ENCODE measurements around the gene NRG2. TPM values are rescaled to one million over a fixed set of nuclear protein-coding genes. Genes with fewer than 3 reads are reported as not detected.

Gene NRG2
- total RNA-seq, 1 experiment from 2014 or later: not detected

- Histone ChIP-seq H3K9me3 (ENCODE audit: low read depth, low read length, poor library complexity, severe bottlenecking) (no peaks in the 10 kb centered on the region), H3K4me3 (ENCODE audit: low read depth, low read length, poor library complexity, severe bottlenecking) (no peak overlapping the region), H3K36me3 (ENCODE audit: insufficient read depth, low read length, poor library complexity, severe bottlenecking) (no peaks in the 10 kb centered on the region), H3K4me1 (ENCODE audit: insufficient read depth, low read length, poor library complexity, severe bottlenecking) (no peaks in the 10 kb centered on the region), H3K27me3 (replicated peaks; ENCODE audit: insufficient read depth, low read depth, low read length, poor library complexity) (no peaks in the 10 kb centered on the region), H3K27ac (ENCODE audit: low read depth, low read length, poor library complexity, severe bottlenecking) (no peak overlapping the region)
- intact Hi-C loops (cut with micrococcal nuclease; ENCODE audit: unreplicated experiment): no loop called here
- TF ChIP-seq CTCF (conservative IDR thresholded peaks at IDR 0.05; ENCODE audit: low read depth, low read length) (no peak), EZH2 (IDR thresholded peaks at IDR 0.05; ENCODE audit: borderline replicate concordance, low read depth, low read length, poor library complexity, severe bottlenecking) (no peak)
- BruUV-seq (replicated peaks): no TSS peak
- DNase-seq (ENCODE audit: low spot score): no peak
- POLR2A ChIA-PET (ENCODE audit: low non-redundant PET): no interaction called here
- CTCF ChIA-PET: no interaction called here
These were observed 187.6 kb downstream of the NRG2 start for GRCh38 chr5:139855451-139855850.

- intact Hi-C loops (cut with micrococcal nuclease; ENCODE audit: unreplicated experiment): no loop called here
- H3K9me3 ChIP-seq (ENCODE audit: low read depth, low read length, poor library complexity, severe bottlenecking): no peaks in the 10 kb centered on the region
- no TSS peak for BruUV-seq (replicated peaks)
- TF ChIP-seq CTCF (conservative IDR thresholded peaks at IDR 0.05; ENCODE audit: low read depth, low read length): no peak
- TF ChIP-seq EZH2 (IDR thresholded peaks at IDR 0.05; ENCODE audit: borderline replicate concordance, low read depth, low read length, poor library complexity, severe bottlenecking): no peak
- H3K4me1 ChIP-seq (ENCODE audit: insufficient read depth, low read length, poor library complexity, severe bottlenecking): no peaks in the 10 kb centered on the region
- no peaks in the 10 kb centered on the region for H3K27me3 ChIP-seq (replicated peaks; ENCODE audit: insufficient read depth, low read depth, low read length, poor library complexity)
- ChIA-PET CTCF (no interaction called here), POLR2A (ENCODE audit: low non-redundant PET) (no interaction called here)
- H3K36me3 ChIP-seq (ENCODE audit: insufficient read depth, low read length, poor library complexity, severe bottlenecking): no peaks in the 10 kb centered on the region
- H3K27ac ChIP-seq (ENCODE audit: low read depth, low read length, poor library complexity, severe bottlenecking): no peak overlapping the region
- H3K4me3 ChIP-seq (ENCODE audit: low read depth, low read length, poor library complexity, severe bottlenecking): no peak overlapping the region
- DNase-seq (ENCODE audit: low spot score): no peak
These were observed 188.1 kb downstream of the NRG2 start for GRCh38 chr5:139854953-139855352.

GRCh38 chr5:139854029-139854605, 189.0 kb downstream of the NRG2 start:
- H3K27me3 ChIP-seq (replicated peaks; ENCODE audit: insufficient read depth, low read depth, low read length, poor library complexity): no peaks in the 10 kb centered on the region
- DNase-seq (ENCODE audit: low spot score): no peak
- H3K4me3 ChIP-seq (ENCODE audit: low read depth, low read length, poor library complexity, severe bottlenecking): no peak overlapping the region
- no TSS peak for BruUV-seq (replicated peaks)
- ChIA-PET CTCF (no interaction called here), POLR2A (ENCODE audit: low non-redundant PET) (no interaction called here)
- no peak for TF ChIP-seq CTCF (conservative IDR thresholded peaks at IDR 0.05; ENCODE audit: low read depth, low read length)
- TF ChIP-seq EZH2 (IDR thresholded peaks at IDR 0.05; ENCODE audit: borderline replicate concordance, low read depth, low read length, poor library complexity, severe bottlenecking): no peak
- H3K4me1 ChIP-seq (ENCODE audit: insufficient read depth, low read length, poor library complexity, severe bottlenecking): no peaks in the 10 kb centered on the region
- intact Hi-C loops (cut with micrococcal nuclease; ENCODE audit: unreplicated experiment): no loop called here
- H3K36me3 ChIP-seq (ENCODE audit: insufficient read depth, low read length, poor library complexity, severe bottlenecking): no peaks in the 10 kb centered on the region
- no peak overlapping the region for H3K27ac ChIP-seq (ENCODE audit: low read depth, low read length, poor library complexity, severe bottlenecking)
- no peaks in the 10 kb centered on the region for H3K9me3 ChIP-seq (ENCODE audit: low read depth, low read length, poor library complexity, severe bottlenecking)
